Measurements from ENCODE around the gene TNFSF18. TPM values are rescaled to one million over a fixed set of nuclear protein-coding genes. Genes with fewer than 3 reads are reported as not detected.

TNFSF18 gene
- total RNA-seq, 1 donor from 2014 or later = not detected

DNA sequence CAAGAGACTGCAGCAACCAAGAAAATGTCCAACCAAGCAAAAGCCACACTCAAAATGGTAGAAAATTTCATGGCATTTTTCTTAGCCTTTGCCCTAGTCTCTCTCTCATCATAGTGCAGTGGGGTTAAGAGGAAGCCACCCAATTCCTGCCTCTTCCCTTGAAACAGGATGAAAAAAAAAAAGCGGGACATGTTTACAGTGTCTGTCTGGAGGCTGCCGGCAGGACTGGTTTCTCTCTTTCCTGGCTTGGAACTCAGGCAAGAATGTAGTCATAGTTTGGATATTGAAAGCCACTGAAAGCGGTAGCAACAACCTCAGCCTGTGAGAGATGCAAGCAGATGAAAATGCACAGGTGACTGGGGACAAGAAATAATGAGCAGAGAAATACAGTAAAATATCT is 13.3 kb upstream of the TNFSF18 start:
- DNase-seq = no peak
- H3K4me1 Mint-ChIP-seq (ENCODE audit: low read depth, unreplicated experiment) = no peaks in the 10 kb centered on the region
- no peaks in the 10 kb centered on the region for H3K36me3 Mint-ChIP-seq (ENCODE audit: unreplicated experiment)
- H3K9me3 Mint-ChIP-seq (ENCODE audit: unreplicated experiment) = peaks cover 1% of the 10 kb centered on the region
- TF ChIP-seq CTCF (IDR thresholded peaks at IDR 0.05; ENCODE audit: partially characterized antibody, unreplicated experiment) = no peak
- H3K4me3 Mint-ChIP-seq (ENCODE audit: unreplicated experiment) = no peak overlapping the region
- no peaks in the 10 kb centered on the region for H3K27me3 Mint-ChIP-seq (ENCODE audit: unreplicated experiment)
- no peak overlapping the region for H3K27ac Mint-ChIP-seq (ENCODE audit: unreplicated experiment)

GRCh38 chr1:173063171-173063570 is 12.4 kb upstream of the TNFSF18 start:
- DNase-seq = no peak
- no peaks in the 10 kb centered on the region for H3K36me3 Mint-ChIP-seq (ENCODE audit: unreplicated experiment)
- TF ChIP-seq CTCF (IDR thresholded peaks at IDR 0.05; ENCODE audit: partially characterized antibody, unreplicated experiment) = no peak
- no peaks in the 10 kb centered on the region for H3K4me1 Mint-ChIP-seq (ENCODE audit: low read depth, unreplicated experiment)
- no peak overlapping the region for H3K27ac Mint-ChIP-seq (ENCODE audit: unreplicated experiment)
- no peaks in the 10 kb centered on the region for H3K27me3 Mint-ChIP-seq (ENCODE audit: unreplicated experiment)
- no peak overlapping the region for H3K4me3 Mint-ChIP-seq (ENCODE audit: unreplicated experiment)
- peaks cover 1% of the 10 kb centered on the region for H3K9me3 Mint-ChIP-seq (ENCODE audit: unreplicated experiment)

DNA sequence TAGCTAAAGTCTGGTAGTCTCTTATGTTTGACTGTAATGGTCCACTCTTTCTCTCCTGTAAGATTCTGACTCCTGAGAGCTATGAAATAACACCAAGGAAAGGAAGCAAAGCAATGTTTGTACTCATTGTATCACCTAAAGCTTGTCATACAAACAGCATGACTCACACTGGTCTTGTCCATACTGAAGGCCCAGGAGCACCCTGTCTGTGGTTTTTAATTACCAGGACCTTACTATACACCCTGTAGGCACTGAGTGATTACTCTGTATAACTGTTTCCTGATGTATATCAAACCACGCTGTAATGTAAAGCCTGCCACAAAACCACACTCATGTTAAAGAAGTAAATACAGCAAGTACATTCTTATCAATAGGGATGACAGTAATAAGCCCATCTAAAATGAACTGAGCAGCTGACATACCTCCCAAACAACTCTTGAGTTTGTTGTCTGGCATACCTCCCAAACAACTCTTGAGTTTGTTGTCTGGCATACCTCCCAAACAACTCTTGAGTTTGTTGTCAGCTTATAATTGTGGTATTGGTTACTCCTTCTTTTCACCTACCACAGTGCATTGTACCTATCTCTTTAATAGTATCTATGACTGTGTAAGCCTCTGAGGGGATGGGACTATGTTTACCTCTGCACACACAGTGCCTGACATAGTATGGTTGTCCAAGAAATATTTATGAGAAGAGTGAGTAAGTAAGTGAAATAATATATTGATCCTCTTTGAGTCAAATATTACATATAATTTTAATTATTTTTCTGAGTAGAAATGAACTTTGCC is 11.6 kb upstream of the TNFSF18 start:
- no peaks in the 10 kb centered on the region for H3K4me1 Mint-ChIP-seq (ENCODE audit: low read depth, unreplicated experiment)
- H3K27me3 Mint-ChIP-seq (ENCODE audit: unreplicated experiment) = no peaks in the 10 kb centered on the region
- no peak overlapping the region for H3K27ac Mint-ChIP-seq (ENCODE audit: unreplicated experiment)
- peaks cover 1% of the 10 kb centered on the region for H3K9me3 Mint-ChIP-seq (ENCODE audit: unreplicated experiment)
- no peak for DNase-seq
- H3K36me3 Mint-ChIP-seq (ENCODE audit: unreplicated experiment) = no peaks in the 10 kb centered on the region
- no peak overlapping the region for H3K4me3 Mint-ChIP-seq (ENCODE audit: unreplicated experiment)
- TF ChIP-seq CTCF (IDR thresholded peaks at IDR 0.05; ENCODE audit: partially characterized antibody, unreplicated experiment) = no peak

- no peak for TF ChIP-seq CTCF (IDR thresholded peaks at IDR 0.05; ENCODE audit: partially characterized antibody, unreplicated experiment)
- no peaks in the 10 kb centered on the region for H3K27me3 Mint-ChIP-seq (ENCODE audit: unreplicated experiment)
- no peaks in the 10 kb centered on the region for H3K36me3 Mint-ChIP-seq (ENCODE audit: unreplicated experiment)
- H3K4me3 Mint-ChIP-seq (ENCODE audit: unreplicated experiment) = no peak overlapping the region
- no peak for DNase-seq
- H3K27ac Mint-ChIP-seq (ENCODE audit: unreplicated experiment) = no peak overlapping the region
- H3K9me3 Mint-ChIP-seq (ENCODE audit: unreplicated experiment) = peaks cover 1% of the 10 kb centered on the region
- no peaks in the 10 kb centered on the region for H3K4me1 Mint-ChIP-seq (ENCODE audit: low read depth, unreplicated experiment)
Observed at GRCh38 chr1:173058556-173058955, 7.8 kb upstream of the TNFSF18 start.

GRCh38 chr1:173057984-173058383 is 7.2 kb upstream of the TNFSF18 start:
- Mint-ChIP-seq H3K27me3 (ENCODE audit: unreplicated experiment) (no peaks in the 10 kb centered on the region), H3K4me1 (ENCODE audit: low read depth, unreplicated experiment) (no peaks in the 10 kb centered on the region), H3K4me3 (ENCODE audit: unreplicated experiment) (no peak overlapping the region), H3K27ac (ENCODE audit: unreplicated experiment) (no peak overlapping the region), H3K36me3 (ENCODE audit: unreplicated experiment) (no peaks in the 10 kb centered on the region), H3K9me3 (ENCODE audit: unreplicated experiment) (peaks cover 1% of the 10 kb centered on the region)
- no peak for TF ChIP-seq CTCF (IDR thresholded peaks at IDR 0.05; ENCODE audit: partially characterized antibody, unreplicated experiment)
- no peak for DNase-seq
